ENCODE results near the gene ARHGAP26. TPM values are rescaled to one million over a fixed set of nuclear protein-coding genes. Genes with fewer than 3 reads are reported as not detected.

ARHGAP26 gene
- total and polyA plus RNA-seq, 2 experiments from 2014 or later, result 9.5 to 16.8 TPM

DNA sequence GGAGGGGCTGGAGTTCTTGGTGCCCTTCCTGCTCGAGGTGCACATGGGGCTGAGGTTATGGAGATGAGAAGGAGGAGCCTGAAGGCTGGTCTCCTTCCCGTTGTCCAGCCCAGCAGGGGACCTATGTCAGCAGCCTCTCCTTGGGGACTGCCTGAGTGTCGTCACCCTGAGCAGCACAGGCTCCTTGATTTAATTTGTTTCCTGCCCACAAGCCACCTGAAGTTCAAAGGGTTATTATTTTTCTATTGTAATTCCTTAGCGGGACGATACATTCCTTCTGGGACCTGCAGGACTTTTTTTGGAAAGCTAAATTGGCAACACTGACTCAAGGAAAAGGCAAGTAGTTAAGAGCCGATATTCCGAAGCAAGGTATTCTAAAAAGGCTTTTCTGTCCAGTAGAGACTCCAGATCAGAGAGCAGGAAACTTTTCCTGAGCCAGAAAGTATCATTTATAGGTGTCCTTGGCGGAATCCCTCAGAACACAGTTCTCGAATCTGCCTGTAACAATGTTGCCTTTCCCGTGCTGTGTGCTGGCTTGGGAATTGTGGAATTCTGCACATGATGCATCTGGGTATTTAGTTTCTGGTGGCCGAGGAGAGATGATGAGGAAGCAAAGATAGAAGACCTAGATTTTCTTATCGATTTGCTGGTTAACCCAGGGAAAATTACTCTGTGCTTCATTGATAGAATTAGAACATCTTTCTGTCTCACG, 55.4 kb downstream of the ARHGAP26 start:
- no peak overlapping the region for H3K4me3 ChIP-seq
- H3K9me2 ChIP-seq (ENCODE audit: insufficient read depth), result peaks cover 12% of the 10 kb centered on the region; the same call in 1 of the 2 replicates
- peaks cover 37% of the 10 kb centered on the region for H3K4me1 ChIP-seq (ENCODE audit: insufficient read depth)
- H3K4me1 Mint-ChIP-seq, result peaks cover 37% of the 10 kb centered on the region
- H3K9me3 Mint-ChIP-seq, result no peaks in the 10 kb centered on the region
- H4K20me1 ChIP-seq (replicated peaks; ENCODE audit: insufficient read depth), result no peaks in the 10 kb centered on the region; the same call in 1 of the 2 replicates
- no peaks in the 10 kb centered on the region for H3F3A ChIP-seq (replicated peaks; ENCODE audit: low read depth)
- H3K27ac ChIP-seq (ENCODE audit: low read depth), result no peak overlapping the region
- H2AFZ ChIP-seq, result no peak overlapping the region
- peak; percentile 42 for DNase-seq (ENCODE audit: low spot score)
- H3K27me3 ChIP-seq (ENCODE audit: insufficient read depth), result no peaks in the 10 kb centered on the region
- no peaks in the 10 kb centered on the region for H3K36me3 Mint-ChIP-seq (ENCODE audit: low read depth)
- peak; percentile 70 for ATAC-seq
- TF ChIP-seq POLR2AphosphoS5 (IDR thresholded peaks at IDR 0.05; ENCODE audit: low read depth), result no peak
- TF ChIP-seq, protein P1, sequence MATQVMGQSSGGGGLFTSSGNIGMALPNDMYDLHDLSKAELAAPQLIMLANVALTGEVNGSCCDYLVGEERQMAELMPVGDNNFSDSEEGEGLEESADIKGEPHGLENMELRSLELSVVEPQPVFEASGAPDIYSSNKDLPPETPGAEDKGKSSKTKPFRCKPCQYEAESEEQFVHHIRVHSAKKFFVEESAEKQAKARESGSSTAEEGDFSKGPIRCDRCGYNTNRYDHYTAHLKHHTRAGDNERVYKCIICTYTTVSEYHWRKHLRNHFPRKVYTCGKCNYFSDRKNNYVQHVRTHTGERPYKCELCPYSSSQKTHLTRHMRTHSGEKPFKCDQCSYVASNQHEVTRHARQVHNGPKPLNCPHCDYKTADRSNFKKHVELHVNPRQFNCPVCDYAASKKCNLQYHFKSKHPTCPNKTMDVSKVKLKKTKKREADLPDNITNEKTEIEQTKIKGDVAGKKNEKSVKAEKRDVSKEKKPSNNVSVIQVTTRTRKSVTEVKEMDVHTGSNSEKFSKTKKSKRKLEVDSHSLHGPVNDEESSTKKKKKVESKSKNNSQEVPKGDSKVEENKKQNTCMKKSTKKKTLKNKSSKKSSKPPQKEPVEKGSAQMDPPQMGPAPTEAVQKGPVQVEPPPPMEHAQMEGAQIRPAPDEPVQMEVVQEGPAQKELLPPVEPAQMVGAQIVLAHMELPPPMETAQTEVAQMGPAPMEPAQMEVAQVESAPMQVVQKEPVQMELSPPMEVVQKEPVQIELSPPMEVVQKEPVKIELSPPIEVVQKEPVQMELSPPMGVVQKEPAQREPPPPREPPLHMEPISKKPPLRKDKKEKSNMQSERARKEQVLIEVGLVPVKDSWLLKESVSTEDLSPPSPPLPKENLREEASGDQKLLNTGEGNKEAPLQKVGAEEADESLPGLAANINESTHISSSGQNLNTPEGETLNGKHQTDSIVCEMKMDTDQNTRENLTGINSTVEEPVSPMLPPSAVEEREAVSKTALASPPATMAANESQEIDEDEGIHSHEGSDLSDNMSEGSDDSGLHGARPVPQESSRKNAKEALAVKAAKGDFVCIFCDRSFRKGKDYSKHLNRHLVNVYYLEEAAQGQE (IDR thresholded peaks at IDR 0.05; ENCODE audit: unreplicated experiment), result no peak
- TF ChIP-seq ZNF114 (CRISPR knock-in tag; IDR thresholded peaks at IDR 0.05), result no peak
- TF ChIP-seq CREB1 (CRISPR knock-in tag; IDR thresholded peaks at IDR 0.05; ENCODE audit: low read depth), result no peak
- no peak for TF ChIP-seq EZH2phosphoT487 (IDR thresholded peaks at IDR 0.05; ENCODE audit: unreplicated experiment)
- no peak for TF ChIP-seq ZNF331 (CRISPR knock-in tag; IDR thresholded peaks at IDR 0.05; ENCODE audit: low read depth)
- no peak for TF ChIP-seq STAT1 (IDR thresholded peaks at IDR 0.05; ENCODE audit: unreplicated experiment)
- no peaks in the 10 kb centered on the region for H3K27me3 Mint-ChIP-seq (ENCODE audit: insufficient read depth, low read depth, poor library complexity)
- no peak overlapping the region for H3K27ac Mint-ChIP-seq
- H3K4me3 Mint-ChIP-seq, result no peak overlapping the region
- 0 out of 2 replicates have a peak overlapping the region, but pooled peaks have one; percentile 50 for H3K4me2 ChIP-seq
- no peaks in the 10 kb centered on the region for H3K36me3 ChIP-seq (ENCODE audit: insufficient read depth)
- peaks cover 21% of the 10 kb centered on the region; the same call in 1 of the 2 replicates for H3K79me2 ChIP-seq (replicated peaks; ENCODE audit: insufficient read depth)

DNA sequence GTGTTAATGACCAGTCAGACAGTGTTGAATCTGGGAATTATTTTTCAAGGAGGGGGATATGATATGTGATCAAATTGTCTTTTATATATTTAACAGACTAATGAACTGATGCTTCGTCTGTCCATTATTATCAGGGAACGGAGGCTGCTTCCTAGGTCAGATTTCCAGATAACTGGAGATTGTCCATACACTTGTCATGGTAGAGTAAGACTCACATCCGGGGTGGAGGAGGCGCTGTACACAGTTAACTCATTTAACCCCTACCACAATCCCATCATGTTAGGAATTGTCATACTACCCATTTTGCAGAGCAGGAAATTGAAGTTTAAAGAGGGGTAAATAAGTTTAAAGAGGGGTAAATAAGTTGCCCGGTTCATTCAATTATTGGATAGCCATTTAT, 55.9 kb downstream of the ARHGAP26 start:
- Histone ChIP-seq H3K4me2 (no peak overlapping the region), H3K36me3 (ENCODE audit: insufficient read depth) (no peaks in the 10 kb centered on the region), H3K79me2 (replicated peaks; ENCODE audit: insufficient read depth) (peaks cover 21% of the 10 kb centered on the region; the same call in 1 of the 2 replicates), H3K27ac (ENCODE audit: low read depth) (no peak overlapping the region), H3K4me3 (no peak overlapping the region), H4K20me1 (replicated peaks; ENCODE audit: insufficient read depth) (no peaks in the 10 kb centered on the region; the same call in 1 of the 2 replicates), H3F3A (replicated peaks; ENCODE audit: low read depth) (no peaks in the 10 kb centered on the region), H3K9me2 (ENCODE audit: insufficient read depth) (peaks cover 12% of the 10 kb centered on the region; the same call in 1 of the 2 replicates), H2AFZ (no peak overlapping the region), H3K4me1 (ENCODE audit: insufficient read depth) (peaks cover 43% of the 10 kb centered on the region), H3K27me3 (ENCODE audit: insufficient read depth) (no peaks in the 10 kb centered on the region)
- no peak for ATAC-seq
- H3K4me3 Mint-ChIP-seq, result no peak overlapping the region
- no peaks in the 10 kb centered on the region for H3K27me3 Mint-ChIP-seq (ENCODE audit: insufficient read depth, low read depth, poor library complexity)
- no peak for TF ChIP-seq CTCF (conservative IDR thresholded peaks at IDR 0.05; ENCODE audit: low read depth in 2 of 2)
- no peak for TF ChIP-seq EZH2phosphoT487 (IDR thresholded peaks at IDR 0.05; ENCODE audit: unreplicated experiment)
- TF ChIP-seq STAT1 (IDR thresholded peaks at IDR 0.05; ENCODE audit: unreplicated experiment), result no peak
- no peak for TF ChIP-seq ZNF331 (CRISPR knock-in tag; IDR thresholded peaks at IDR 0.05; ENCODE audit: low read depth)
- TF ChIP-seq NANOG (IDR thresholded peaks at IDR 0.05; ENCODE audit: borderline replicate concordance), result no peak
- TF ChIP-seq JUNB (IDR thresholded peaks at IDR 0.05; ENCODE audit: unreplicated experiment), result no peak
- TF ChIP-seq CREB1 (CRISPR knock-in tag; IDR thresholded peaks at IDR 0.05; ENCODE audit: low read depth), result no peak
- no peak for TF ChIP-seq EZH2 (IDR thresholded peaks at IDR 0.05; ENCODE audit: low read depth, unreplicated experiment)
- no peaks in the 10 kb centered on the region for H3K9me3 Mint-ChIP-seq
- no peak for DNase-seq (ENCODE audit: low spot score)
- H3K27ac Mint-ChIP-seq, result no peak overlapping the region
- H3K36me3 Mint-ChIP-seq (ENCODE audit: low read depth), result no peaks in the 10 kb centered on the region
- peaks cover 40% of the 10 kb centered on the region for H3K4me1 Mint-ChIP-seq

All from GM23338 (cell line).